Cardiac muscle cell (in vitro differentiated cells and primary cell): Measurements from ENCODE around the gene GALNT9. TPM values are rescaled to one million over a fixed set of nuclear protein-coding genes. Genes with fewer than 3 reads are reported as not detected.

Experiments
- DNase-seq, 2 donors: peaks; one replicate each; pipeline versions ENCODE4 v3.0.0 to v3.0.0-alpha.2; 2010 to 2017; ENCODE audit warnings: low read depth in 1 of 2, low spot score in 1 of 2
- H3K27ac ChIP-seq: fragments of 200-600 bp; sonication (generic); 2 replicates; pipeline ENCODE4 v1.5.1; 2016
- H3K27me3 ChIP-seq: fragments of 200-600 bp; sonication (generic); 2 replicates; pipeline ENCODE4 v1.6.0; 2016; ENCODE audit warnings: control low read depth
- H3K36me3 ChIP-seq: fragments of 200-600 bp; sonication (generic); 2 replicates; pipeline ENCODE4 v1.5.1; 2016; ENCODE audit warnings: control low read depth
- H3K4me1 ChIP-seq: fragments of 200-600 bp; sonication (generic); 2 replicates; pipeline ENCODE4 v1.8.1; 2017; ENCODE audit warnings: low read depth, mild to moderate bottlenecking, mixed run types
- H3K4me3 ChIP-seq: fragments of 200-600 bp; sonication (generic); 2 replicates; pipeline ENCODE4 v1.5.1; 2016; ENCODE audit warnings: mild to moderate bottlenecking
- H3K9me3 ChIP-seq: fragments of 200-600 bp; sonication (generic); 2 replicates; pipeline ENCODE4 v1.5.1; 2017; ENCODE audit warnings: low read depth, mild to moderate bottlenecking, control low read depth
- polyA plus RNA-seq: library from polyadenylated mRNA; unstranded; fragments of >200 nt; fragmentation: Nextera tagmentation; extraction: Ambion mirVana; gene quantifications from 2 replicates; pipeline ENCODE4 v1.2.1, GENCODE V29; 2016
- total RNA-seq: library from RNA; depleted of rRNA; stranded (reverse); fragments of >200 nt; gene quantifications from 2 replicates; pipeline ENCODE4 v1.2.3, GENCODE V29; 2016
- TF ChIP-seq, protein P1 (sequence below): IDR thresholded peaks from 2 replicates; pipeline ENCODE4 v1.5.1; 2012; ENCODE audit warnings: low read depth, mild to moderate bottlenecking, low read length

Gene GALNT9
- total and polyA plus RNA-seq, 2 experiments from 2014 or later = 0.42 to 0.45 TPM

DNA sequence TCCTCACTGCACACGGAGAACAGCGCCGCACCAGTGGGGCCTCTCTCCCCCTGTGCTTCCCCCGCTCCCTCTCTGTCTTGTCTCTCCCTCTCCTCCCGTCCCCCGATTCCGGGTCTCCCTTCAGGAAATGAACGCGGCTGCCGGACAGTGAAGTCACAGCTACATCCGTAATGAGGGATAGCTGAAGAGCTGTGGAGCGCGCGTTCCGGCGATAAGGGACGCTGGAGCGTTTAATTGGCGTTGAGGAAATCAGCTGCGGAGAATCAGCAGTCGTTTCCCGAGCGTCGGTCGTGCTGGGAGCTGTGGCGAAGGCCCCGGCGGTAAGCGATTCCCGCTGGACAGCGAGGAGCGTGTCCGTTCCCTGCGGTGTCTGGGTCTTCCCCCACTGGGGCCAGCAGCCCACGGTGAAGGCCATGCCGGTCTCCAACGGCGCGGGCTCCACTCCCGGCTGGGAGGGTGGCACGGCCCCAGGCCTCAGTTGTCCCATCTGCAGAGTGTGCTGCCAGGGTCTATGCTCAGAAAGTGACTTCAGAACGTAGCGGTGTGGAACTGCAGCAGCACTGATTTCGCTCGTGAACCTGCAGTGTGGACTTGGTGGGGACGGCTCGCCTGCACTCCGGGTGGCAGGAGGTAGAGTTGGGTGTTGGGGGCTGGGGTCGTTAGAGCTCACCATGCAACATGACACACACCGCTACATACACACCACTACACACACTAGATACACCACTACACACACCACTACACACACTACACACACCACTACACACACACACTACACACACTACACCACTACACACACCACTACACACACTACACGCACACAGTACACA lies 174.2 kb downstream of the GALNT9 start:
- Histone ChIP-seq H3K4me3 (no peak overlapping the region), H3K4me1 (no peaks in the 10 kb centered on the region), H3K9me3 (no peaks in the 10 kb centered on the region), H3K36me3 (no peaks in the 10 kb centered on the region), H3K27me3 (no peaks in the 10 kb centered on the region), H3K27ac (no peak overlapping the region)
- peak; percentile 14 to 28 for DNase-seq
- TF ChIP-seq, protein P1, sequence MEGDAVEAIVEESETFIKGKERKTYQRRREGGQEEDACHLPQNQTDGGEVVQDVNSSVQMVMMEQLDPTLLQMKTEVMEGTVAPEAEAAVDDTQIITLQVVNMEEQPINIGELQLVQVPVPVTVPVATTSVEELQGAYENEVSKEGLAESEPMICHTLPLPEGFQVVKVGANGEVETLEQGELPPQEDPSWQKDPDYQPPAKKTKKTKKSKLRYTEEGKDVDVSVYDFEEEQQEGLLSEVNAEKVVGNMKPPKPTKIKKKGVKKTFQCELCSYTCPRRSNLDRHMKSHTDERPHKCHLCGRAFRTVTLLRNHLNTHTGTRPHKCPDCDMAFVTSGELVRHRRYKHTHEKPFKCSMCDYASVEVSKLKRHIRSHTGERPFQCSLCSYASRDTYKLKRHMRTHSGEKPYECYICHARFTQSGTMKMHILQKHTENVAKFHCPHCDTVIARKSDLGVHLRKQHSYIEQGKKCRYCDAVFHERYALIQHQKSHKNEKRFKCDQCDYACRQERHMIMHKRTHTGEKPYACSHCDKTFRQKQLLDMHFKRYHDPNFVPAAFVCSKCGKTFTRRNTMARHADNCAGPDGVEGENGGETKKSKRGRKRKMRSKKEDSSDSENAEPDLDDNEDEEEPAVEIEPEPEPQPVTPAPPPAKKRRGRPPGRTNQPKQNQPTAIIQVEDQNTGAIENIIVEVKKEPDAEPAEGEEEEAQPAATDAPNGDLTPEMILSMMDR = no peak

- no peaks in the 10 kb centered on the region for H3K4me1 ChIP-seq
- no peaks in the 10 kb centered on the region for H3K27me3 ChIP-seq
- no peak overlapping the region for H3K27ac ChIP-seq
- TF ChIP-seq, protein P1 = no peak
- H3K9me3 ChIP-seq = no peaks in the 10 kb centered on the region
- H3K4me3 ChIP-seq = no peak overlapping the region
- no peaks in the 10 kb centered on the region for H3K36me3 ChIP-seq
- DNase-seq = no peak
Measured at GRCh38 chr12:132154341-132154761, 175.0 kb downstream of the GALNT9 start.

DNA sequence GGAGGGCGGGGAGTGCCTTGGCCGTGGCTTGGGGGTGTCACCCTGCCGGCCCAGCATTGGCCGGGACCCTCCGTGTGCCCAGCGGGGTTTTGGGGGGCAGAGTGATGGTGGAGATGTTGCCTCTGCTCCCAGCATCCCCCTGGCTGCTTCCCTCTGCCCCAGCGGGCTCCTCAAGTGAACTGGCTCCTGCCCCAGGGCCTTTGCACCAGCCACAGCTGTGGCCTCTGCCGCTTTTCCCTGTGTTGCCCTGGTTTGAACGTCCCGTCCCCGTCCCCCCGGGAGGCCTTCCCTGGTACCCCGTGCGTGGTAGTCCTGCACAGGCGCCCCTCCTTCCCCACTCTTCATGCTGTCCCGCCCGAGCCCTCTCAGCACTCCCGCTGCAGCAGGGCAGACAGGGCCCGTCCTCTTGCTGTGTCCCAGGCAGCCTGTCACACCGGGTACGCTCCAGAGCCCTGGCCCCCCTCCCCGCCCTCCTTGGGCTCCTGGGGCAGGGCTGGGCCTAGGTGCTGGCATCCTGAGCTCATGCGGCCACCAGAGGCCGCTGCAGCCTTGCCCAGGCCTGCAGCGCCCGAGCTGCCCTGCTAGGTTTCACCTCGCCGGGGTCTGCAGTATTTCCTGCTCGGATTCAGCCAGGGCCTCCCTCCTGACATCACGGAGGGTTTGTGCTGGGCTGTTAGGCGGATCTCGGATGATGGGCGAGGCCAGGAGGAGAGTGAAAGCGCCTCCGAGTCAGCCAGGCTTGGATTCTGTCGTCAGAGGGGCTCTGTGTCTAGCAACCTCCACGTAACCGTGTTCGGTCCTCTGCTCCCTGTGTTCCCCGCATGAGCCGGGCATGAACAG lies 175.7 kb downstream of the GALNT9 start:
- TF ChIP-seq, protein P1 = peak; percentile 90
- peak; percentile 85 to 87 for DNase-seq
- Histone ChIP-seq H3K27me3 (no peaks in the 10 kb centered on the region), H3K4me3 (no peak overlapping the region), H3K4me1 (no peaks in the 10 kb centered on the region), H3K9me3 (no peaks in the 10 kb centered on the region), H3K27ac (no peak overlapping the region), H3K36me3 (no peaks in the 10 kb centered on the region)

- Histone ChIP-seq H3K9me3 (no peaks in the 10 kb centered on the region), H3K27ac (no peak overlapping the region), H3K36me3 (no peaks in the 10 kb centered on the region), H3K4me1 (no peaks in the 10 kb centered on the region), H3K27me3 (no peaks in the 10 kb centered on the region), H3K4me3 (no peak overlapping the region)
- DNase-seq = no peak
- TF ChIP-seq, protein P1 = no peak
Measured at GRCh38 chr12:132152953-132153352, 176.4 kb downstream of the GALNT9 start.

- no peaks in the 10 kb centered on the region for H3K27me3 ChIP-seq
- H3K27ac ChIP-seq = no peak overlapping the region
- TF ChIP-seq, protein P1 = no peak
- no peaks in the 10 kb centered on the region for H3K4me1 ChIP-seq
- no peak for DNase-seq
- H3K36me3 ChIP-seq = no peaks in the 10 kb centered on the region
- H3K9me3 ChIP-seq = no peaks in the 10 kb centered on the region
- H3K4me3 ChIP-seq = no peak overlapping the region
Measured at GRCh38 chr12:132152411-132152821, 177.0 kb downstream of the GALNT9 start.
